Ishikawa (cell line): ENCODE results near the gene GPR37.

Experiments
- CEBPB ChIP-seq: IDR thresholded peaks from 2 replicates; pipeline ENCODE4 v1.6.1; 2012
- CREB1 ChIP-seq: IDR thresholded peaks from 2 replicates; pipeline ENCODE4 v1.6.1; 2012; ENCODE audit warnings: low read depth
- EGR1 ChIP-seq: IDR thresholded peaks from 2 replicates; pipeline ENCODE4 v1.6.1; 2012
- EP300 ChIP-seq: IDR thresholded peaks from 2 replicates; pipeline ENCODE4 v1.6.1; 2012; ENCODE audit warnings: borderline replicate concordance
- FOXM1 ChIP-seq: IDR thresholded peaks from 2 replicates; pipeline ENCODE4 v1.6.1; 2012; ENCODE audit warnings: low read depth, borderline replicate concordance
- MAX ChIP-seq: IDR thresholded peaks from 2 replicates; pipeline ENCODE4 v1.6.1; 2012
- NFIC ChIP-seq: IDR thresholded peaks from 2 replicates; pipeline ENCODE4 v1.6.1; 2012
- RAD21 ChIP-seq: IDR thresholded peaks from 2 replicates; pipeline ENCODE4 v1.6.1; 2012; ENCODE audit warnings: low read depth
- TAF1 ChIP-seq: IDR thresholded peaks from 2 replicates; pipeline ENCODE4 v1.6.1; 2012; ENCODE audit warnings: low read depth, mild to moderate bottlenecking
- TCF12 ChIP-seq: IDR thresholded peaks from 2 replicates; pipeline ENCODE4 v1.6.1; 2012; ENCODE audit warnings: low read depth
- TEAD4 ChIP-seq: IDR thresholded peaks from 2 replicates; pipeline ENCODE4 v1.6.1; 2012
- USF1 ChIP-seq: IDR thresholded peaks from 2 replicates; pipeline ENCODE4 v1.6.1; 2012
- YY1 ChIP-seq: IDR thresholded peaks from 2 replicates; pipeline ENCODE4 v1.6.1; 2012; ENCODE audit warnings: low read depth
- ZBTB7A ChIP-seq: IDR thresholded peaks from 2 replicates; pipeline ENCODE4 v1.6.1; 2012; ENCODE audit warnings: low read depth
- TF ChIP-seq, protein P1 (sequence below): IDR thresholded peaks from 2 replicates; pipeline ENCODE4 v1.6.1; 2012; ENCODE audit warnings: low read depth, mild to moderate bottlenecking

The GPR37 gene

GRCh38 chr7:124764051-124764846 is 1.3 kb downstream of the GPR37 start:
- no peak for TF ChIP-seq NFIC
- no peak for TF ChIP-seq EP300
- TF ChIP-seq CEBPB = no peak
- no peak for TF ChIP-seq MAX
- TF ChIP-seq RAD21 = no peak
- TF ChIP-seq TEAD4 = no peak
- TF ChIP-seq ZBTB7A = no peak

- TF ChIP-seq CEBPB = no peak
- TF ChIP-seq ZBTB7A = no peak
- TF ChIP-seq, protein P1, sequence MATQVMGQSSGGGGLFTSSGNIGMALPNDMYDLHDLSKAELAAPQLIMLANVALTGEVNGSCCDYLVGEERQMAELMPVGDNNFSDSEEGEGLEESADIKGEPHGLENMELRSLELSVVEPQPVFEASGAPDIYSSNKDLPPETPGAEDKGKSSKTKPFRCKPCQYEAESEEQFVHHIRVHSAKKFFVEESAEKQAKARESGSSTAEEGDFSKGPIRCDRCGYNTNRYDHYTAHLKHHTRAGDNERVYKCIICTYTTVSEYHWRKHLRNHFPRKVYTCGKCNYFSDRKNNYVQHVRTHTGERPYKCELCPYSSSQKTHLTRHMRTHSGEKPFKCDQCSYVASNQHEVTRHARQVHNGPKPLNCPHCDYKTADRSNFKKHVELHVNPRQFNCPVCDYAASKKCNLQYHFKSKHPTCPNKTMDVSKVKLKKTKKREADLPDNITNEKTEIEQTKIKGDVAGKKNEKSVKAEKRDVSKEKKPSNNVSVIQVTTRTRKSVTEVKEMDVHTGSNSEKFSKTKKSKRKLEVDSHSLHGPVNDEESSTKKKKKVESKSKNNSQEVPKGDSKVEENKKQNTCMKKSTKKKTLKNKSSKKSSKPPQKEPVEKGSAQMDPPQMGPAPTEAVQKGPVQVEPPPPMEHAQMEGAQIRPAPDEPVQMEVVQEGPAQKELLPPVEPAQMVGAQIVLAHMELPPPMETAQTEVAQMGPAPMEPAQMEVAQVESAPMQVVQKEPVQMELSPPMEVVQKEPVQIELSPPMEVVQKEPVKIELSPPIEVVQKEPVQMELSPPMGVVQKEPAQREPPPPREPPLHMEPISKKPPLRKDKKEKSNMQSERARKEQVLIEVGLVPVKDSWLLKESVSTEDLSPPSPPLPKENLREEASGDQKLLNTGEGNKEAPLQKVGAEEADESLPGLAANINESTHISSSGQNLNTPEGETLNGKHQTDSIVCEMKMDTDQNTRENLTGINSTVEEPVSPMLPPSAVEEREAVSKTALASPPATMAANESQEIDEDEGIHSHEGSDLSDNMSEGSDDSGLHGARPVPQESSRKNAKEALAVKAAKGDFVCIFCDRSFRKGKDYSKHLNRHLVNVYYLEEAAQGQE = no peak
- no peak for TF ChIP-seq YY1
- no peak for TF ChIP-seq FOXM1
Observed at GRCh38 chr7:124762611-124763143, 2.9 kb downstream of the GPR37 start.

DNA sequence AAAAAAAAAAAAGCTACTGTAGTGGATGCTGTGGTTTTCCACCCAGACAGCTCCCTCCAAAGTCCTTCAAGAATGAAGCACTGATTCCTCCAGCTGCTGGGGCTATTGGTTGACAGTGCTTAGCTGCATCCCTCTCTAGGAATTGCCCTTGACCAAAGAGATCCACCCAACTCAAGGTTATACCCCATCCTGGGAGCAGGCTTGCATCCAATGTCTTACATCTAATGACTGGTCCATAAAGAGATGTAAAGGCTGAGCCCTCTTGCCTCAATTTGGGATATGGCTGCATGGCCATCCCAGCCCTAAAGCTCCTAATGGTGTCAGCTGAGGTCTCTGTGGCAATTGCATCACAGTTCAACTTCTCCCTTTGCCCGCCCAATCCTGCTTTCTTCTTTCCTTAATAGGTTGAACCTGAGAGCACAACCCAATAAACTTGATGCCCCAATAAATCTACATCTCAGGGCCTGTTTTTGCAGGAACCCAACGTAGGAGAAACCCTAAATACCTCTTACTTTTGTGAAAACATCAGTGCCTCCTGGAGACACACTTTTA is 4.4 kb downstream of the GPR37 start:
- TF ChIP-seq, protein P1 = no peak
- TF ChIP-seq FOXM1 = no peak
- no peak for TF ChIP-seq TAF1
- TF ChIP-seq NFIC = no peak
- TF ChIP-seq USF1 = no peak
- no peak for TF ChIP-seq ZBTB7A
- TF ChIP-seq EP300 = no peak
- no peak for TF ChIP-seq TCF12
- TF ChIP-seq RAD21 = no peak
- no peak for TF ChIP-seq MAX
- no peak for TF ChIP-seq CEBPB
- TF ChIP-seq EGR1 = no peak
- TF ChIP-seq YY1 = no peak

DNA sequence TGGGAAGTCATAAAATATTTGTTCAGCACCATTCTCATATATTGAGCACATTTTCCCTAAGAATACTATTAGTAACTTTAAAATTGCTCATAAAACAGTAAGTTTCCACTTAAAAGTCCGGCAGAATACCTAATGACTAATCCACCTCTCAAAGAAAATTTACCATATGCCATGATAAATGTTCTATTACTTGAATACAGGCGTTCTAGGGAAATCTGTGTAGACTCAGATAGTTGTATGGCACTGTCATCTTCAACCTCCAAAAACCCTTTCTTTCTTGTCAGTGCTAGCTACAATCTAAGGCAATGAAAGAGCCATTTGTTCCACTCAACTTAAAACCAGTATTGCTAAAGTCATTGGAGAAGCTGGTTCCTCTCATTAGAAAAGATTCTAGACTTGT is 7.3 kb downstream of the GPR37 start:
- TF ChIP-seq CREB1 (no peak), TEAD4 (no peak)

DNA sequence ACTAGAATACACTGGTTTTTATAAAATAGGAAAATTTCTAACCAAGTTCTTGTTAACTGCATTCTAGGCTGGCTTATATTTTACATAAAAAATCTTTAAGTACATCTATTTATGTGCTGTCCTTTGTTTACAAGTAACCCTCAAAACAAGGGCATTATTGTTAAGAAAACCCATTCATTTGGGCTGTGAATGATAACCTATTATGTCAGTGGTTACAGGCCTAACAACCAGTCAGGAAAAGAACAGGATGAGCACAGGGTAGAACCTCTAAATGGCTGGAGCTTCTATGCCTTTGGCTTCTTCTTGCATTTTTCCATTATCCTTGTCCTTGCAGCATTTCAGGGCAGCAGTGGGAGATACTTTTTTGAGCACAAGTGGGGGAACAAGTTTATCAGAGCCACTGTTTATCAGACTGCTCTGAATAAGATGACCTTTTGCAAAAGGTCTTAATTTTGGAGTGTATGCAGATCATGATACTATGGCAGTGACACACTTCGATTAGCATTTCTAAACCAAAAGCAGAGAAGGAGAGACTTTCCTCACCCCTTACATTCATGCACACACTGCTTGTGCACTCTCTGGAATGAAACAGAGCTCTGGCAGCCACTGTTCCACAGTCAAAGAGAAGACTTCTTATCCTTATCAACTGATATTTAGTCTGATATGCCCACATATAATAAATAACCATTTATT is 10.9 kb downstream of the GPR37 start:
- TF ChIP-seq CREB1 (no peak), NFIC (no peak), EP300 (no peak), EGR1 (no peak), MAX (no peak), TAF1 (no peak), TEAD4 (no peak), ZBTB7A (no peak), USF1 (no peak), CEBPB (no peak), TCF12 (no peak), FOXM1 (no peak), RAD21 (no peak)
- TF ChIP-seq, protein P1 = no peak
